Caco-2 (cell line): ENCODE results near the gene SPECC1. TPM values are rescaled to one million over a fixed set of nuclear protein-coding genes. Genes with fewer than 3 reads are reported as not detected.

ENCODE experiments used
- BruUV-seq: library from RNA; stranded (reverse); fragments of 400-500 nt; replicated peaks from 2 replicates; lab custom pipeline; 2021; lab: Mats Ljungman, UMichigan
- CTCF ChIA-PET: fragments of 300-600 bp; sonication (Branson Sonifier 250); formaldehyde crosslinking; loops from one replicate; lab custom pipeline; 2022; ENCODE audit warnings: antibody characterized with exemption; lab: Charles Lee
- POLR2A ChIA-PET: fragments of 300-600 bp; sonication (Branson Sonifier 250); formaldehyde crosslinking; loops from one replicate; lab custom pipeline; 2022; ENCODE audit warnings: antibody characterized with exemption; lab: Charles Lee
- DNase-seq, 2 experiments: peaks; one replicate each; pipeline versions ENCODE4 v3.0.0 to v3.0.0-alpha.2; 2020 to 2022
- H3K27me3 ChIP-seq: replicated peaks from 2 replicates; pipeline ENCODE4 v1.6.0; 2011; ENCODE audit warnings: low read length; ENCODE audit not compliant: control insufficient read depth, insufficient read depth
- H3K36me3 ChIP-seq: 2 replicates; pipeline ENCODE4 v1.5.1; 2011; ENCODE audit warnings: low read length; ENCODE audit not compliant: control insufficient read depth, insufficient read depth
- H3K4me1 ChIP-seq: fragments of 250-450 bp; sonication (Bioruptor Pico); 2 replicates; pipeline ENCODE4 v1.5.1; 2020; ENCODE audit warnings: mild to moderate bottlenecking
- H3K4me3 ChIP-seq: 2 replicates; pipeline ENCODE4 v1.5.1; 2011; ENCODE audit warnings: low read depth, mild to moderate bottlenecking, control low read depth, low read length
- H3K9me3 ChIP-seq: fragments of 250-450 bp; sonication (Bioruptor Pico); 2 replicates; pipeline ENCODE4 v1.5.1; 2020; ENCODE audit warnings: mild to moderate bottlenecking, moderate library complexity
- H3K27ac Mint-ChIP-seq: one replicate; pipeline ENCODE4 v1.8.0; 2022; ENCODE audit warnings: mixed read lengths; ENCODE audit not compliant: unreplicated experiment
- H3K27me3 Mint-ChIP-seq: one replicate; pipeline ENCODE4 v1.8.0; 2022; ENCODE audit warnings: mixed read lengths; ENCODE audit not compliant: insufficient read depth, unreplicated experiment
- H3K36me3 Mint-ChIP-seq: one replicate; pipeline ENCODE4 v1.8.0; 2022; ENCODE audit warnings: mild to moderate bottlenecking, mixed read lengths; ENCODE audit not compliant: insufficient read depth, unreplicated experiment
- H3K4me1 Mint-ChIP-seq: one replicate; pipeline ENCODE4 v1.8.0; 2022; ENCODE audit warnings: low read depth, mixed read lengths; ENCODE audit not compliant: unreplicated experiment
- H3K4me3 Mint-ChIP-seq: one replicate; pipeline ENCODE4 v1.8.0; 2022; ENCODE audit warnings: mild to moderate bottlenecking, moderate library complexity, mixed read lengths; ENCODE audit not compliant: unreplicated experiment
- H3K9me3 Mint-ChIP-seq: one replicate; pipeline ENCODE4 v1.8.0; 2022; ENCODE audit warnings: mixed read lengths; ENCODE audit not compliant: unreplicated experiment
- CTCF ChIP-seq, 2 experiments: fragments of 200-600 bp in 1 of 2; IDR thresholded peaks; 1 replicate in 1 of 2; 2 replicates in 1 of 2; pipeline versions ENCODE4 v1.5.1 to v1.8.0; 2011 to 2022; ENCODE audit warnings: antibody characterized with exemption in 1 of 2, control low read depth in 1 of 2, inconsistent platforms in 1 of 2, low read depth in 1 of 2, low read length in 1 of 2, mild to moderate bottlenecking in 1 of 2, moderate library complexity in 1 of 2; ENCODE audit not compliant: insufficient read depth in 1 of 2, severe bottlenecking in 1 of 2, unreplicated experiment in 1 of 2
- intact Hi-C: fragments of 100-400 bp; cut with micrococcal nuclease; formaldehyde crosslinking; loops from one replicate; pipeline ENCODE4 v1.10.0; 2022; ENCODE audit not compliant: unreplicated experiment
- total RNA-seq: library from RNA; stranded (reverse); gene quantifications from 2 replicates; pipeline ENCODE4 v1.2.3, GENCODE V29; 2022

Gene SPECC1
- total RNA-seq, 1 experiment from 2014 or later: 123 TPM

- no TSS peak for BruUV-seq
- no peak overlapping the region for H3K4me3 ChIP-seq
- Mint-ChIP-seq H3K9me3 (no peaks in the 10 kb centered on the region), H3K36me3 (peaks cover 75% of the 10 kb centered on the region), H3K27me3 (no peaks in the 10 kb centered on the region), H3K4me3 (no peak overlapping the region), H3K4me1 (peaks cover 3% of the 10 kb centered on the region), H3K27ac (no peak overlapping the region)
- no peaks in the 10 kb centered on the region for H3K36me3 ChIP-seq
- no peak for DNase-seq
- POLR2A ChIA-PET: no interaction called here
- TF ChIP-seq CTCF (IDR thresholded peaks at IDR 0.05; ENCODE audit: insufficient read depth in 1 of 2, low read depth in 1 of 2, low read length in 1 of 2, severe bottlenecking in 1 of 2, unreplicated experiment in 1 of 2): no peak
- no peaks in the 10 kb centered on the region for H3K27me3 ChIP-seq
- no peaks in the 10 kb centered on the region for H3K9me3 ChIP-seq
- CTCF ChIA-PET: no interaction called here
- intact Hi-C loops: no loop called here
- H3K4me1 ChIP-seq: no peaks in the 10 kb centered on the region; the same call in 1 of the 2 replicates
Measured at GRCh38 chr17:20210614-20211013, 201.5 kb downstream of the SPECC1 start.

- intact Hi-C loops: no loop called here
- no peaks in the 10 kb centered on the region for H3K27me3 Mint-ChIP-seq
- no peaks in the 10 kb centered on the region for H3K36me3 ChIP-seq
- H3K27ac Mint-ChIP-seq: no peak overlapping the region
- POLR2A ChIA-PET: no interaction called here
- DNase-seq: no peak
- CTCF ChIA-PET: no interaction called here
- H3K4me3 Mint-ChIP-seq: no peak overlapping the region
- no peaks in the 10 kb centered on the region for H3K9me3 Mint-ChIP-seq
- peaks cover 6% of the 10 kb centered on the region; the same call in 1 of the 2 replicates for H3K4me1 ChIP-seq
- H3K9me3 ChIP-seq: no peaks in the 10 kb centered on the region
- H3K36me3 Mint-ChIP-seq: peaks cover 69% of the 10 kb centered on the region
- no peak overlapping the region for H3K4me3 ChIP-seq
- no TSS peak for BruUV-seq
- no peak for TF ChIP-seq CTCF (IDR thresholded peaks at IDR 0.05; ENCODE audit: insufficient read depth in 1 of 2, low read depth in 1 of 2, low read length in 1 of 2, severe bottlenecking in 1 of 2, unreplicated experiment in 1 of 2)
- peaks cover 9% of the 10 kb centered on the region for H3K4me1 Mint-ChIP-seq
- no peaks in the 10 kb centered on the region for H3K27me3 ChIP-seq
Measured at GRCh38 chr17:20211246-20211645, 202.1 kb downstream of the SPECC1 start.

GRCh38 chr17:20213449-20213848, 204.3 kb downstream of the SPECC1 start:
- Mint-ChIP-seq H3K36me3 (peaks cover 58% of the 10 kb centered on the region), H3K9me3 (no peaks in the 10 kb centered on the region), H3K4me3 (no peak overlapping the region), H3K4me1 (peaks cover 15% of the 10 kb centered on the region), H3K27me3 (no peaks in the 10 kb centered on the region), H3K27ac (peak overlapping the region; percentile 48)
- no peaks in the 10 kb centered on the region for H3K9me3 ChIP-seq
- POLR2A ChIA-PET: no interaction called here
- CTCF ChIA-PET: no interaction called here
- peaks cover 10% of the 10 kb centered on the region; the same call in 1 of the 2 replicates for H3K4me1 ChIP-seq
- no peaks in the 10 kb centered on the region for H3K36me3 ChIP-seq
- BruUV-seq: no TSS peak
- TF ChIP-seq CTCF (IDR thresholded peaks at IDR 0.05; ENCODE audit: insufficient read depth in 1 of 2, low read depth in 1 of 2, low read length in 1 of 2, severe bottlenecking in 1 of 2, unreplicated experiment in 1 of 2): no peak
- intact Hi-C loops: no loop called here
- no peak overlapping the region for H3K4me3 ChIP-seq
- no peaks in the 10 kb centered on the region for H3K27me3 ChIP-seq
- DNase-seq: no peak
